ENCODE results near the gene STKLD1. TPM values are rescaled to one million over a fixed set of nuclear protein-coding genes. Genes with fewer than 3 reads are reported as not detected.
A peak's percentile ranks its signal among the peaks of the same experiment; 100 is the strongest.

The STKLD1 gene
- total RNA-seq, 1 donor from 2014 or later = 1.3 TPM

- no peak overlapping the region for H3K4me3 ChIP-seq (ENCODE audit: low read depth, low read length)
- DNase-seq (ENCODE audit: low read depth) = no peak
- no peak for TF ChIP-seq CTCF (conservative IDR thresholded peaks at IDR 0.05; ENCODE audit: low read depth, low read length)
These were observed 35.9 kb upstream of the STKLD1 start for GRCh38 chr9:133340256-133340655.

GRCh38 chr9:133340916-133341315, 35.2 kb upstream of the STKLD1 start:
- no peak for DNase-seq (ENCODE audit: low read depth)
- no peak overlapping the region for H3K4me3 ChIP-seq (ENCODE audit: low read depth, low read length)
- TF ChIP-seq CTCF (conservative IDR thresholded peaks at IDR 0.05; ENCODE audit: low read depth, low read length) = no peak

- TF ChIP-seq CTCF (conservative IDR thresholded peaks at IDR 0.05; ENCODE audit: low read depth, low read length) = no peak
- H3K4me3 ChIP-seq (ENCODE audit: low read depth, low read length) = no peak overlapping the region
- DNase-seq (ENCODE audit: low read depth) = no peak
These were observed 34.6 kb upstream of the STKLD1 start for GRCh38 chr9:133341369-133342068.

GRCh38 chr9:133342069-133342406, 34.1 kb upstream of the STKLD1 start:
- TF ChIP-seq CTCF (conservative IDR thresholded peaks at IDR 0.05; ENCODE audit: low read depth, low read length) = peak; percentile 42
- no peak for DNase-seq (ENCODE audit: low read depth)

GRCh38 chr9:133342570-133342969, 33.6 kb upstream of the STKLD1 start:
- peak; percentile 41 for TF ChIP-seq CTCF (conservative IDR thresholded peaks at IDR 0.05; ENCODE audit: low read depth, low read length)
- H3K4me3 ChIP-seq (ENCODE audit: low read depth, low read length) = no peak overlapping the region
- no peak for DNase-seq (ENCODE audit: low read depth)

More at GRCh38 chr9:133342069-133342406, 34.1 kb upstream of the STKLD1 start:
- H3K4me3 ChIP-seq (ENCODE audit: low read depth, low read length) = no peak overlapping the region

GRCh38 chr9:133344071-133344470, 32.1 kb upstream of the STKLD1 start:
- no peak overlapping the region for H3K4me3 ChIP-seq (ENCODE audit: low read depth, low read length)
- DNase-seq (ENCODE audit: low read depth) = no peak
- no peak for TF ChIP-seq CTCF (conservative IDR thresholded peaks at IDR 0.05; ENCODE audit: low read depth, low read length)

GRCh38 chr9:133344979-133345378, 31.2 kb upstream of the STKLD1 start:
- no peak for DNase-seq (ENCODE audit: low read depth)
- H3K4me3 ChIP-seq (ENCODE audit: low read depth, low read length) = no peak overlapping the region
- no peak for TF ChIP-seq CTCF (conservative IDR thresholded peaks at IDR 0.05; ENCODE audit: low read depth, low read length)

Measured in epithelial cell of proximal tubule (primary cell).